Parathyroid adenoma (tissue), 2 donors: ENCODE data around the gene SLC2A9.

ENCODE experiments used
- H2AFZ ChIP-seq: fragments of 300-600 bp; sonication (generic); one replicate; pipeline ENCODE4 v1.7.0; 2017; ENCODE audit warnings: antibody characterized with exemption, mild to moderate bottlenecking
- H3K27ac ChIP-seq: fragments of 300-600 bp; sonication (generic); one replicate; pipeline ENCODE4 v1.7.0; 2017
- H3K27me3 ChIP-seq: fragments of 300-600 bp; sonication (generic); one replicate; pipeline ENCODE4 v1.7.0; 2017; ENCODE audit warnings: low read length; ENCODE audit not compliant: control insufficient read depth, insufficient read depth
- H3K36me3 ChIP-seq: fragments of 300-600 bp; sonication (generic); one replicate; pipeline ENCODE4 v1.7.0; 2017; ENCODE audit warnings: low read length; ENCODE audit not compliant: control insufficient read depth, insufficient read depth
- H3K4me1 ChIP-seq: fragments of 300-600 bp; sonication (generic); one replicate; pipeline ENCODE4 v1.7.0; 2017; ENCODE audit warnings: control low read depth
- H3K4me2 ChIP-seq: fragments of 300-600 bp; sonication (generic); one replicate; pipeline ENCODE4 v1.7.0; 2017; ENCODE audit warnings: low read length
- H3K4me3 ChIP-seq: fragments of 300-600 bp; sonication (generic); one replicate; pipeline ENCODE4 v1.7.0; 2017; ENCODE audit warnings: low read depth, low read length
- H3K79me2 ChIP-seq: fragments of 300-600 bp; sonication (generic); one replicate; pipeline ENCODE4 v1.7.0; 2017; ENCODE audit warnings: control low read depth
- H3K9ac ChIP-seq: fragments of 300-600 bp; sonication (generic); one replicate; pipeline ENCODE4 v1.7.0; 2017; ENCODE audit warnings: mild to moderate bottlenecking
- H3K9me3 ChIP-seq: fragments of 300-600 bp; sonication (generic); one replicate; pipeline ENCODE4 v1.7.0; 2017; ENCODE audit warnings: low read length; ENCODE audit not compliant: control insufficient read depth
- TF ChIP-seq, protein P1 (sequence below): fragments of 300-600 bp; sonication (generic); IDR thresholded peaks from one replicate; pipeline ENCODE4 v1.7.0; 2017; ENCODE audit warnings: antibody characterized with exemption, mild to moderate bottlenecking
- donor health status: primary hyperparathyroidism.

Gene SLC2A9

DNA sequence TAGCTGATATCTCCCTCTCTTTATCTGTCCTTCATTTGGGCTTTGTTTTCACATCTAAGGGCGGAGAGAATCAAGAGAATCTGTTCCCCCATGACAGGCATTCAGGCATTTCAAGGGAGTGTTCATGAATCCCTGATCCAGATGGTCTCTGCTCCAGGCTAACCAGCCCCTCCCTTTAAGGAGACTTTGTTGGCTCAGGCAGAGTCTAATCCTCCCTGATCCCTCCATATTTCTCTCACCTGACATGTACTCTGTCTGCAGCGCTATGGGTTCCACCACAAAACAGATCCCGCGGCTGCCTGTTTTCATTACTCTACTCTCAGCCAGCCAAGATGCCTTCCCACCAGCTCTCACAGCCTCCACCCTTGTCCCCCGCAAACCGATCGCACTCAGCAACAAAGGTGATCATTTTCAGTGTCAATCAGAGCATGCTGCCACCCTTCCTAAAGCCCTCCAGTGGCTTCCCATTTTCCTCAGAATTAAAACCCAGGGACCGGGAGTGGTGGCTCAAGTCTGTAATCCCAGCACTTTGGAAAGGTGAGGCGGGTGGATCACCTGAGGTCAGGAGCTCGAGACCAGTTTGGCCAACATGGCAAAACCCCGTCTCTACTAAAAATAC lies 30.3 kb upstream of the SLC2A9 start:
- Histone ChIP-seq H3K27me3 (no peaks in the 10 kb centered on the region), H3K79me2 (no peaks in the 10 kb centered on the region), H2AFZ (peak overlapping the region; percentile 56), H3K4me2 (no peak overlapping the region), H3K27ac (peak overlapping the region; percentile 85), H3K4me1 (peaks cover 18% of the 10 kb centered on the region), H3K36me3 (no peaks in the 10 kb centered on the region), H3K4me3 (no peak overlapping the region), H3K9me3 (no peaks in the 10 kb centered on the region), H3K9ac (no peak overlapping the region)
- TF ChIP-seq, protein P1, sequence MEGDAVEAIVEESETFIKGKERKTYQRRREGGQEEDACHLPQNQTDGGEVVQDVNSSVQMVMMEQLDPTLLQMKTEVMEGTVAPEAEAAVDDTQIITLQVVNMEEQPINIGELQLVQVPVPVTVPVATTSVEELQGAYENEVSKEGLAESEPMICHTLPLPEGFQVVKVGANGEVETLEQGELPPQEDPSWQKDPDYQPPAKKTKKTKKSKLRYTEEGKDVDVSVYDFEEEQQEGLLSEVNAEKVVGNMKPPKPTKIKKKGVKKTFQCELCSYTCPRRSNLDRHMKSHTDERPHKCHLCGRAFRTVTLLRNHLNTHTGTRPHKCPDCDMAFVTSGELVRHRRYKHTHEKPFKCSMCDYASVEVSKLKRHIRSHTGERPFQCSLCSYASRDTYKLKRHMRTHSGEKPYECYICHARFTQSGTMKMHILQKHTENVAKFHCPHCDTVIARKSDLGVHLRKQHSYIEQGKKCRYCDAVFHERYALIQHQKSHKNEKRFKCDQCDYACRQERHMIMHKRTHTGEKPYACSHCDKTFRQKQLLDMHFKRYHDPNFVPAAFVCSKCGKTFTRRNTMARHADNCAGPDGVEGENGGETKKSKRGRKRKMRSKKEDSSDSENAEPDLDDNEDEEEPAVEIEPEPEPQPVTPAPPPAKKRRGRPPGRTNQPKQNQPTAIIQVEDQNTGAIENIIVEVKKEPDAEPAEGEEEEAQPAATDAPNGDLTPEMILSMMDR = no peak

DNA sequence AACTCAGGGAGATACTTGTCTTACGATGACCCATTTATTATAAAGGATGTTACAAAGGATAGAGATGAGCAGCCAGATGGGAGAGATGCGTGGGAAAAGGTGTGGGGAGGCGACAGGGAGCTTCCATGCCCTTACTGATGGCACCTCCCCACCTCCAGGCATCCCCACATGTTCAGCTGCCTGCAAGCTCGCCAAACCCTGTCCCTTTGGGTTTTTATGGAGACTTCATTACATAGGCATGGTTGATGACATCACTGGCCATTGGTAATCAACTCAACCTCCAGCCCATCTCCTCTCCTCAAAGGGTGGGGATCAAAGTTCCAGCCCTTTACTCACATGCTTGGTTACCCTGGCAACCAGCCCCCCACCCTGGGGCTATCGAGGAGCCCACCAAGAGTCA lies 29.4 kb upstream of the SLC2A9 start:
- no peaks in the 10 kb centered on the region for H3K27me3 ChIP-seq
- H3K9me3 ChIP-seq = no peaks in the 10 kb centered on the region
- no peak overlapping the region for H3K4me3 ChIP-seq
- TF ChIP-seq, protein P1 = no peak
- H3K79me2 ChIP-seq = no peaks in the 10 kb centered on the region
- H3K4me2 ChIP-seq = no peak overlapping the region
- H3K9ac ChIP-seq = no peak overlapping the region
- peaks cover 18% of the 10 kb centered on the region for H3K4me1 ChIP-seq
- no peak overlapping the region for H2AFZ ChIP-seq
- H3K27ac ChIP-seq = peak overlapping the region; percentile 85
- H3K36me3 ChIP-seq = no peaks in the 10 kb centered on the region

DNA sequence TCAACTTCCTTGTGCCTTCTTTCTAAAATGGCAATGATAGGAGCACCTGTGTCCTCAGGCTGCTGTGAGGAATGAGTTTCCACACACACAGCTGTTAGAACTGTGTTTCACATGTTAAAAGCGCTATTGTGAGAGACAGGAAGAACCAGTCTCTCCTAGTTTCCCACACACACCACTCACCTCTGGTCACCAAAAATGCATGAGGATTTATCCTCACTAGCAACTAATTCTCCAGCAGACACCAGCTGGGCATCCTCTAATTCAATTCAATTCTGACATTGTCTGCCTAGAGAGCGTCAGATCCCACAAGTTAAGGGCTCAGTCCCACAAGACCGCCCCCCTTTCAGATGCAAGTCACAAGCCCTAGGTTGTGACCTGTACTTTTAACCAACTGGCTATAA lies 29.0 kb upstream of the SLC2A9 start:
- H3K4me2 ChIP-seq = no peak overlapping the region
- no peaks in the 10 kb centered on the region for H3K27me3 ChIP-seq
- H3K9ac ChIP-seq = no peak overlapping the region
- no peaks in the 10 kb centered on the region for H3K36me3 ChIP-seq
- TF ChIP-seq, protein P1 = no peak
- peak overlapping the region; percentile 85 for H3K27ac ChIP-seq
- no peak overlapping the region for H2AFZ ChIP-seq
- no peaks in the 10 kb centered on the region for H3K79me2 ChIP-seq
- H3K4me1 ChIP-seq = peaks cover 18% of the 10 kb centered on the region
- H3K4me3 ChIP-seq = no peak overlapping the region
- H3K9me3 ChIP-seq = no peaks in the 10 kb centered on the region

DNA sequence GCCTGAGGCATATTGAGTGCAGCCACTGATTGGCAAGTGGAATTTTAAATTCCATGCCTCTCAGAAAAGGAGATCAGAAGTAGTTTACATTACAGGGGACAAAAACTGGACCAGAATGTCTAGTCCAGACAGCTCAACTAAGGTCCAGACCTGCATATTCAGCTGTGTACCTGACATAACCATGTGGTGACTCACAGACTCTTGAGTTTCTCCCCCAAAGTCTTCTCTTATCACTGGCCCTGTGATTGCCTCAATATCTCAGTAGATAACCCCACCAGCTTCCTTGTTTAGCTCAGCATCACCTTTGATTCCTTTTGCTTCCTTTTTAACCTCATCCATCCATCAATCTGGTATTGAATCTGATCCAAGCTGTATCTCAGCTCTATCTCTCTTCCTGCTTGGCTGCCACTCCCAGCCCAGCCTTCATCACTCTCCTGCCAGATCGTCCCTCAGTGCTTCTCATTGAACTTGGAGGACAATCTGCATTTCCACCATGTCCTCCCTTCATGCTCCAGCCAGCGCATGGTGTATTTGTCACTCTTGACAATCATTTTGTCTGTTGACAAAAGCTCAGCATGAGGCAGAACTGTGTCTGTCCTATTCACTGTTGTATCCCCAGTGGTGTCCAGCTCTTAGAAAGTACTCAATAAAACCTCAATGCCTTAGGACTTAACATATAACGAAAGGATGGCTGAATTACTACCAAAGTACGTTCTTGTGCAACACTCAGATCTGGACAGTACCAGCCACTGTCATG lies 27.8 kb upstream of the SLC2A9 start:
- no peak overlapping the region for H3K4me2 ChIP-seq
- no peaks in the 10 kb centered on the region for H3K79me2 ChIP-seq
- H3K4me1 ChIP-seq = peaks cover 14% of the 10 kb centered on the region
- H3K27me3 ChIP-seq = no peaks in the 10 kb centered on the region
- H3K4me3 ChIP-seq = no peak overlapping the region
- H3K27ac ChIP-seq = peak overlapping the region; percentile 36
- no peaks in the 10 kb centered on the region for H3K9me3 ChIP-seq
- no peak overlapping the region for H2AFZ ChIP-seq
- H3K9ac ChIP-seq = no peak overlapping the region
- H3K36me3 ChIP-seq = no peaks in the 10 kb centered on the region
- TF ChIP-seq, protein P1 = no peak

DNA sequence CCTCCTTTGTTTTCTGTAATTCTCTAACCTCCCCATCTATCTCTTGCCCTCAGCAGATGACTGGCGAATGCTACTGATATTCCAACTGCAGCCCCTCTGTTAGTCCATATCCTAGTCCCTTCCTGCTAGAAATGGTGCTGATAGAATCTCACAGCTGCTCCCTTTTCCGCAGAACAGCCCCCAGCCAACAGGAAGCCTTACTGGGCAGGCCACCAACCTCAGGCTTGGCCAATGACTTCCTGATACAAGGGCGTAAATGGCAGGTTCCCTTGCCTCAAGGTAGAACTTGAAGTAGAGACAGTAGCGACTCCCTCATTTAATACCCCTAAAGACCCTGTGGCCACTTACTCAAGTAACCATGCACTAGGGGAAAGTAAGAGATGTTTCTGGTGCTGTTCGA lies 26.7 kb upstream of the SLC2A9 start:
- TF ChIP-seq, protein P1 = no peak
- no peak overlapping the region for H3K27ac ChIP-seq
- no peak overlapping the region for H2AFZ ChIP-seq
- no peaks in the 10 kb centered on the region for H3K27me3 ChIP-seq
- H3K79me2 ChIP-seq = no peaks in the 10 kb centered on the region
- no peak overlapping the region for H3K4me2 ChIP-seq
- no peak overlapping the region for H3K4me3 ChIP-seq
- peaks cover 11% of the 10 kb centered on the region for H3K4me1 ChIP-seq
- H3K9me3 ChIP-seq = no peaks in the 10 kb centered on the region
- no peaks in the 10 kb centered on the region for H3K36me3 ChIP-seq
- H3K9ac ChIP-seq = no peak overlapping the region
